ENCODE measurements around the gene WDR41. TPM values are rescaled to one million over a fixed set of nuclear protein-coding genes. Genes with fewer than 3 reads are reported as not detected.
"Not testable (repeated sequence)": the region's sequence is repeated elsewhere in the genome, so short reads cannot be mapped to it uniquely, and the experiment has no call there.

The WDR41 gene
- total RNA-seq, 4 donors from 2014 or later: 63.9 to 93.9 (median 85.0) TPM

DNA sequence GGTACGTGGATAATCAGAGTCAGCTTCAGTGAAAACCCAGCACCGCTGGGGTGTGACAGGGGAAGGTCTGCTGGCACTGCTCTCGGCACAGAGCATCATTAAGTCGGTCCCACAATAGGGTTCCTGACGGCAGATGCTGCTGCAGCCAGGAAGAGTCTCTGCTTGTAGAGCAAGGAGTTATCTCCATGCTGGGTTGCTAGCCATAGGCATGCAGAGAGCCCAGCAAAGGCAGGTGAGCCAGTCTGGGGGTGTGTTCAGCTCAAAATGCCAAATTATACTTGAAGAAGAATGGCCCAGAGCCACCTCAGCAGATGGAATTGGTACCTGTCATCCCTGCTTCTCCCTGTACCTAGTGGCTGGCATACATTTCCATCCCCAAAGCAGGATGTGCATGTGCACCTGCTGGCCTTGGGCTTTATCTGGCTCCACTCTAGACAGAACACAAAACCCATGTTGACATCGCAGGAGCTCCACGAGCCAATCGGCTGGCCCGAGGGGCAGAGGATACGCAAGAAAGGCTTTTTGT, 100.8 kb downstream of the WDR41 start:
- intact Hi-C loops (cut with DNase I): no loop called here
- 91 to 95% methylated on average over 10 of the region's 10 CpGs for WGBS, 2 donors
- Histone ChIP-seq H3K4me3 (replicated peaks in 1 of 3) (no peak overlapping the region), H3K27ac (no peak overlapping the region), H3K36me3 (peaks cover 5 to 9% of the 10 kb centered on the region in 2 donors), H3K4me1 (no peaks in the 10 kb centered on the region), H3K27me3 (no peaks in the 10 kb centered on the region), H3K9me3 (no peaks in the 10 kb centered on the region)
- TF ChIP-seq POLR2A (IDR thresholded peaks at IDR 0.05): no peak
- TF ChIP-seq, protein P1, sequence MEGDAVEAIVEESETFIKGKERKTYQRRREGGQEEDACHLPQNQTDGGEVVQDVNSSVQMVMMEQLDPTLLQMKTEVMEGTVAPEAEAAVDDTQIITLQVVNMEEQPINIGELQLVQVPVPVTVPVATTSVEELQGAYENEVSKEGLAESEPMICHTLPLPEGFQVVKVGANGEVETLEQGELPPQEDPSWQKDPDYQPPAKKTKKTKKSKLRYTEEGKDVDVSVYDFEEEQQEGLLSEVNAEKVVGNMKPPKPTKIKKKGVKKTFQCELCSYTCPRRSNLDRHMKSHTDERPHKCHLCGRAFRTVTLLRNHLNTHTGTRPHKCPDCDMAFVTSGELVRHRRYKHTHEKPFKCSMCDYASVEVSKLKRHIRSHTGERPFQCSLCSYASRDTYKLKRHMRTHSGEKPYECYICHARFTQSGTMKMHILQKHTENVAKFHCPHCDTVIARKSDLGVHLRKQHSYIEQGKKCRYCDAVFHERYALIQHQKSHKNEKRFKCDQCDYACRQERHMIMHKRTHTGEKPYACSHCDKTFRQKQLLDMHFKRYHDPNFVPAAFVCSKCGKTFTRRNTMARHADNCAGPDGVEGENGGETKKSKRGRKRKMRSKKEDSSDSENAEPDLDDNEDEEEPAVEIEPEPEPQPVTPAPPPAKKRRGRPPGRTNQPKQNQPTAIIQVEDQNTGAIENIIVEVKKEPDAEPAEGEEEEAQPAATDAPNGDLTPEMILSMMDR (IDR thresholded peaks at IDR 0.05): no peak
- DNase-seq: no peak

DNA sequence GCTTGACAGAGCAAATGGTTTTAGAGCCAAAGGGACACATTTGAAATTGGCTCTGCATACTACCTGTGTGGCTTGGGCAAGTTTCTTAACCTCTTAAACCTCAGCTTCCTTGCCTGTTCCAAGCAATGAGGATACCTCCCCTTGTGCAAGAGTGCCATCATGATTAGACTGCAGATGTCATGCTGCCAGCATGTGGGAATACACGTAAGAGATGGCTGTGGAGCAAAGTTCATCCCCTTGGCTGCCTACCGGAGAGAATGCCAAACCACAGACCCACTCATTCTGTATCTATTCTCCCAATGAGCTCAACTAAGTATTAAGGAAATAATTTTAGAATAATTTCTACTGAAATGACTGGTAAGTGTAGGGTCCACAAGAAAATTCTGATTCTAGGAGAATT, 101.3 kb downstream of the WDR41 start:
- 85 to 95% methylated on average over 2 of the region's 2 CpGs for WGBS, 2 donors
- peaks cover 5 to 9% of the 10 kb centered on the region in 2 donors for H3K36me3 ChIP-seq
- H3K4me1 ChIP-seq: no peaks in the 10 kb centered on the region
- H3K4me3 ChIP-seq (replicated peaks in 1 of 3): no peak overlapping the region
- no peaks in the 10 kb centered on the region for H3K27me3 ChIP-seq
- TF ChIP-seq POLR2A (IDR thresholded peaks at IDR 0.05): no peak
- TF ChIP-seq, protein P1 (IDR thresholded peaks at IDR 0.05): no peak
- intact Hi-C loops (cut with DNase I): no loop called here
- H3K27ac ChIP-seq: no peak overlapping the region
- no peak for DNase-seq
- H3K9me3 ChIP-seq: no peaks in the 10 kb centered on the region

DNA sequence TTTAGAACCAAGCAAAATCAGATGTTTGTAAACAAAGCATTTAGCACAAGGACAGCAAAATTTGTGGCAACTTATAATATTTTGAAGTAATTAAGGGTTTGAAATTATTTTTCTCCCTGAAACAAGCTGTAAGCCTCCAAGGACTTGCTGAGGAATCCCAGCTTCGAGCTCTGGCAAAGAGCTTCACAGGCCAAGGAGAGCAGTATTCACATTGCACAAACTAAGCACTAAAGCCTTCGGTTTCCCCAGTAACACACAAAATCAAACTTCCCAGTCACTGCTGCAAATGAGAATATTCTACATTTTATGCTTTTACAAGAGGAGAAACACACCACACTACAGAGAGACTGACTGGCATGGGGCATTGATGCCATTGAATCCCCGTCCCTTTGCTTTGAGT, 101.9 kb downstream of the WDR41 start:
- no peak overlapping the region for H3K4me3 ChIP-seq (replicated peaks in 1 of 3)
- H3K4me1 ChIP-seq: no peaks in the 10 kb centered on the region
- peaks cover 5 to 9% of the 10 kb centered on the region in 2 donors for H3K36me3 ChIP-seq
- intact Hi-C loops (cut with DNase I): no loop called here
- no peak overlapping the region for H3K27ac ChIP-seq
- H3K9me3 ChIP-seq: no peaks in the 10 kb centered on the region
- H3K27me3 ChIP-seq: no peaks in the 10 kb centered on the region
- no peak for DNase-seq
- 76 to 91% methylated on average over 3 of the region's 3 CpGs for WGBS, 2 donors
- TF ChIP-seq, protein P1 (IDR thresholded peaks at IDR 0.05): no peak
- TF ChIP-seq POLR2A (IDR thresholded peaks at IDR 0.05): no peak

DNA sequence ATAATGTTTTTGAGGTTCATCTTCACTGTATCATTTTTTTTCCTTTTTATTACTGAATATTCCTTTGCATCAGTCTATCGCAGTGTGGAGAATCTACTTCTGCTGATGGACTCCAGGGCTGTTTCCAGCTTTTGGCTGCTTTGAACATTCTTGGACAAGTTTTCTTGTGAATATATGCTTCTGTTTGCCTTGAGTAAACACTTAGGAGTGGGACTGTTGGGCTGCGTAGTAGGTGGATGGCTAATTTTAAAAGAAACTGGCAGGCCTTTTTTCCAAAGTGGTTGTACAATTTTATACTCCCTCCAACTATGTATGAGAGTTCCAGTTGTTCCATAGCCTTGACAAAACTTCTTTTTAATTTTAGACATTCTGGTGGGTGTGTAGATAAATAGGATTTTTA, 102.4 kb downstream of the WDR41 start:
- TF ChIP-seq POLR2A (IDR thresholded peaks at IDR 0.05): no peak
- TF ChIP-seq, protein P1 (IDR thresholded peaks at IDR 0.05): no peak
- Histone ChIP-seq H3K4me1 (no peaks in the 10 kb centered on the region), H3K27me3 (no peaks in the 10 kb centered on the region), H3K4me3 (replicated peaks in 1 of 3) (no peak overlapping the region), H3K9me3 (no peaks in the 10 kb centered on the region), H3K36me3 (peaks cover 5 to 9% of the 10 kb centered on the region in 2 donors), H3K27ac (no peak overlapping the region)
- WGBS, 2 donors: 76 to 80% methylated on average over 2 of the region's 2 CpGs
- DNase-seq: no peak
- intact Hi-C loops (cut with DNase I): no loop called here

DNA sequence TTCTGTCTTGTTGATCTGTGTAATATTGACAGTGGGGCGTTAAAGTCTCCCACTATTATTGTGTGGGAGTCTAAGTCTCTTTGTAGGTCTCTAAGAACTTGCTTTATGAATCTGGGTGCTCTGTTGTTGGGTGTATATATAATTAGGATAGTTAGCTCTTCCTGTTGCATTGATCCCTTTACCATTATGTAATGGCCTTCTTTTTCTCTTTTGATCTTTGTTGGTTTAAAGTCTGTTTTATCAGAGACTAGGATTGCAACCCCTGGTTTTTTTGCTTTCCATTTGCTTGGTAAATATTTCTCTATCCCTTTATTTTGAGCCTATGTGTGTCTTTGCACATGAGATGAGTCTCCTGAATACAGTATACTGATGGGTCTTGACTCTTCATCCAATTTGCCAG, 105.8 kb downstream of the WDR41 start:
- intact Hi-C loops (cut with DNase I): not testable (repeated sequence)
- WGBS, 2 donors: 95 to 100% methylated on average over 1 of the region's 1 CpG

DNA sequence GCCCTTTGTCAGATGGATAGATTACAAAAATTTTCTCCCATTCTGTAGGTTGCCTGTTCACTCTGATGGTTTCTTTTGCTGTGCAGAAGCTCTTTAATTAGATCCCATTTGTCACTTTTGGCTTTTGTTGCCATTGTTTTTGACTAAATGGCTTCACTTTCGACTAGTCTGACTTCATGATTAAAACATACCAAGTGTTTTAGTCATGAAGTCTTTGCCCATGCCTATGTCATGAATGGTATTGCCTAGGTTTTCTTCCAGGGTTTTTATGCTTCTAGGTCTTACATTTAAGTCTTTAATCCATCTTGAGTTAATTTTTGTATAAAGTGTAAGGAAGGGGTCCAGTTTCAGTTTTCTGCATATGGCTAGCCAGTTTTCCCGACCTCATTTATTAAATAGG, 108.8 kb downstream of the WDR41 start:
- 93 to 95% methylated on average over 2 of the region's 2 CpGs for WGBS, 2 donors
- H3K36me3 ChIP-seq; H3K27ac ChIP-seq; H3K4me3 ChIP-seq (replicated peaks in 1 of 3); H3K27me3 ChIP-seq; intact Hi-C loops (cut with DNase I); H3K9me3 ChIP-seq; DNase-seq: not testable (repeated sequence)
- peaks cover 13 to 14% of the 10 kb centered on the region in 2 donors for H3K4me1 ChIP-seq

More for the DNA sequence above, 105.8 kb downstream of the WDR41 start:
- not testable (repeated sequence) for H3K9me3 ChIP-seq; H3K4me3 ChIP-seq (replicated peaks in 1 of 3); H3K27ac ChIP-seq; H3K36me3 ChIP-seq; H3K27me3 ChIP-seq; DNase-seq; H3K4me1 ChIP-seq

Other genes starting within 250 kb of the WDR41 start
- not detected for gene OTP, start 146.4 kb upstream of the WDR41 start, total RNA-seq